HepG2 (cell line): Measurements from ENCODE around the gene CENPO. TPM values are rescaled to one million over a fixed set of nuclear protein-coding genes. Genes with fewer than 3 reads are reported as not detected.
A peak's percentile ranks its signal among the peaks of the same experiment; 100 is the strongest.

Source experiments
- ARNTL ChIP-seq: sonication (generic); formaldehyde crosslinking; IDR thresholded peaks from 2 replicates; pipeline ENCODE4 v1.4.0; 2020; ENCODE audit warnings: mild to moderate bottlenecking, missing genetic modification reagents
- CBX5 ChIP-seq: sonication (generic); formaldehyde crosslinking; IDR thresholded peaks from 2 replicates; pipeline ENCODE4 v1.4.0; 2020; ENCODE audit warnings: missing genetic modification reagents, borderline replicate concordance
- FOXK1 ChIP-seq: sonication (generic); formaldehyde crosslinking; IDR thresholded peaks from 2 replicates; pipeline ENCODE4 v1.4.0; 2020; ENCODE audit warnings: low read depth, missing genetic modification reagents, borderline replicate concordance
- GMEB1 ChIP-seq: sonication (generic); formaldehyde crosslinking; IDR thresholded peaks from 2 replicates; pipeline ENCODE4 v1.5.1; 2020; ENCODE audit warnings: missing genetic modification reagents, mild to moderate bottlenecking, borderline replicate concordance
- HIC2 ChIP-seq: sonication (generic); formaldehyde crosslinking; IDR thresholded peaks from 2 replicates; pipeline ENCODE4 v1.9.0; 2022; ENCODE audit warnings: low read depth, missing genetic modification reagents
- JUND ChIP-seq: sonication (generic); formaldehyde crosslinking; IDR thresholded peaks from 2 replicates; pipeline ENCODE4 v1.8.0; 2022; ENCODE audit warnings: mild to moderate bottlenecking, missing genetic modification reagents
- NFIB ChIP-seq: sonication (generic); formaldehyde crosslinking; IDR thresholded peaks from 2 replicates; pipeline ENCODE4 v1.9.0; 2021; ENCODE audit warnings: missing genetic modification reagents, mild to moderate bottlenecking, borderline replicate concordance
- PLRG1 ChIP-seq: fragments of 450-650 bp; conservative IDR thresholded peaks from 2 replicates; pipeline ENCODE4 v1.6.1; 2016
- ZFP36L2 ChIP-seq: sonication (generic); formaldehyde crosslinking; IDR thresholded peaks from 2 replicates; pipeline ENCODE4 v1.4.0; 2020; ENCODE audit warnings: missing genetic modification reagents
- ZGPAT ChIP-seq: IDR thresholded peaks from 2 replicates; pipeline ENCODE4 v1.6.1; 2016; ENCODE audit warnings: mild to moderate bottlenecking
- ZMAT3 ChIP-seq: sonication (generic); formaldehyde crosslinking; conservative IDR thresholded peaks from 2 replicates; pipeline ENCODE4 v1.7.0; 2021; ENCODE audit warnings: missing genetic modification reagents
- ZNF543 ChIP-seq: sonication (generic); formaldehyde crosslinking; IDR thresholded peaks from 2 replicates; pipeline ENCODE4 v1.4.0; 2020; ENCODE audit warnings: mild to moderate bottlenecking, missing genetic modification reagents
- polyA plus RNA-seq, 8 experiments: library from polyadenylated mRNA; depleted of rRNA in 3 of 8; stranded (reverse) in 7 of 8; unstranded in 1 of 8; fragments of >200 nt; fragmentation: Illumina TruSeq in 4 of 8; extraction: Trizol in 4 of 8; gene quantifications; 2 replicates each; pipeline versions ENCODE4 v1.2.1 to v1.2.3, GENCODE V29; 2011 to 2016; ENCODE audit warnings: low read depth in 4 of 8, missing spikeins in 1 of 8, mixed read lengths in 1 of 8; ENCODE audit not compliant: insufficient read depth in 1 of 8
- total RNA-seq, 5 experiments: library from RNA; depleted of rRNA; stranded (reverse); fragments of >200 nt; fragmentation: Illumina TruSeq; extraction: Trizol; gene quantifications; 2 replicates each; pipeline ENCODE4 v1.2.3, GENCODE V29; 2016; ENCODE audit warnings: low read depth in 1 of 5
- TF ChIP-seq, protein P1 (sequence below): sonication (generic); formaldehyde crosslinking; IDR thresholded peaks from 2 replicates; pipeline ENCODE4 v1.4.0; 2020; ENCODE audit warnings: missing genetic modification reagents, borderline replicate concordance
- TF ChIP-seq, protein P2 (sequence below): sonication (generic); formaldehyde crosslinking; IDR thresholded peaks from 2 replicates; pipeline ENCODE4 v1.4.0; 2020; ENCODE audit warnings: missing genetic modification reagents
- TF ChIP-seq, protein P3 (sequence below): sonication (generic); formaldehyde crosslinking; IDR thresholded peaks from 2 replicates; pipeline ENCODE4 v1.5.0; 2020; ENCODE audit warnings: mild to moderate bottlenecking, missing genetic modification reagents, borderline replicate concordance
- TF ChIP-seq, protein P4 (sequence below): sonication (generic); formaldehyde crosslinking; IDR thresholded peaks from 2 replicates; pipeline ENCODE4 v1.4.0; 2020; ENCODE audit warnings: low read depth, mild to moderate bottlenecking, missing genetic modification reagents

The CENPO gene
- total and polyA plus RNA-seq, 2 of the 13 experiments (the other 11 are each of a cell fraction or from before 2014, with no cell fraction given) = 19.7 to 35.5 TPM

- TF ChIP-seq, protein P1, sequence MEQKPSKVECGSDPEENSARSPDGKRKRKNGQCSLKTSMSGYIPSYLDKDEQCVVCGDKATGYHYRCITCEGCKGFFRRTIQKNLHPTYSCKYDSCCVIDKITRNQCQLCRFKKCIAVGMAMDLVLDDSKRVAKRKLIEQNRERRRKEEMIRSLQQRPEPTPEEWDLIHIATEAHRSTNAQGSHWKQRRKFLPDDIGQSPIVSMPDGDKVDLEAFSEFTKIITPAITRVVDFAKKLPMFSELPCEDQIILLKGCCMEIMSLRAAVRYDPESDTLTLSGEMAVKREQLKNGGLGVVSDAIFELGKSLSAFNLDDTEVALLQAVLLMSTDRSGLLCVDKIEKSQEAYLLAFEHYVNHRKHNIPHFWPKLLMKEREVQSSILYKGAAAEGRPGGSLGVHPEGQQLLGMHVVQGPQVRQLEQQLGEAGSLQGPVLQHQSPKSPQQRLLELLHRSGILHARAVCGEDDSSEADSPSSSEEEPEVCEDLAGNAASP (CRISPR knock-in tag) = peak; percentile 34; the same call in 1 of the 2 replicates
- no peak for TF ChIP-seq NFIB (CRISPR knock-in tag)
- TF ChIP-seq GMEB1 = peak; percentile 85; the same call in 1 of the 2 replicates
- TF ChIP-seq PLRG1 = no peak
- peak; percentile 44; the same call in 1 of the 2 replicates for TF ChIP-seq HIC2 (CRISPR knock-in tag)
- TF ChIP-seq ZNF543 (CRISPR knock-in tag) = peak; percentile 80; the same call in 1 of the 2 replicates
- peak; percentile 68 for TF ChIP-seq FOXK1
- TF ChIP-seq ZMAT3 (CRISPR knock-in tag) = peak; percentile 92
- peak; percentile 91 for TF ChIP-seq ZGPAT
- TF ChIP-seq JUND (CRISPR knock-in tag) = 0 out of 2 replicates have a peak, but pooled peaks have one; percentile 62
- no peak for TF ChIP-seq ZFP36L2 (CRISPR knock-in tag)
- TF ChIP-seq ARNTL (CRISPR knock-in tag) = peak; percentile 78
- TF ChIP-seq, protein P2, sequence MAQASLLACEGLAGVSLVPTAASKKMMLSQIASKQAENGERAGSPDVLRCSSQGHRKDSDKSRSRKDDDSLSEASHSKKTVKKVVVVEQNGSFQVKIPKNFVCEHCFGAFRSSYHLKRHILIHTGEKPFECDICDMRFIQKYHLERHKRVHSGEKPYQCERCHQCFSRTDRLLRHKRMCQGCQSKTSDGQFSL (CRISPR knock-in tag) = no peak
- TF ChIP-seq CBX5 (CRISPR knock-in tag) = peak; percentile 37; the same call in 1 of the 2 replicates
- TF ChIP-seq, protein P3, sequence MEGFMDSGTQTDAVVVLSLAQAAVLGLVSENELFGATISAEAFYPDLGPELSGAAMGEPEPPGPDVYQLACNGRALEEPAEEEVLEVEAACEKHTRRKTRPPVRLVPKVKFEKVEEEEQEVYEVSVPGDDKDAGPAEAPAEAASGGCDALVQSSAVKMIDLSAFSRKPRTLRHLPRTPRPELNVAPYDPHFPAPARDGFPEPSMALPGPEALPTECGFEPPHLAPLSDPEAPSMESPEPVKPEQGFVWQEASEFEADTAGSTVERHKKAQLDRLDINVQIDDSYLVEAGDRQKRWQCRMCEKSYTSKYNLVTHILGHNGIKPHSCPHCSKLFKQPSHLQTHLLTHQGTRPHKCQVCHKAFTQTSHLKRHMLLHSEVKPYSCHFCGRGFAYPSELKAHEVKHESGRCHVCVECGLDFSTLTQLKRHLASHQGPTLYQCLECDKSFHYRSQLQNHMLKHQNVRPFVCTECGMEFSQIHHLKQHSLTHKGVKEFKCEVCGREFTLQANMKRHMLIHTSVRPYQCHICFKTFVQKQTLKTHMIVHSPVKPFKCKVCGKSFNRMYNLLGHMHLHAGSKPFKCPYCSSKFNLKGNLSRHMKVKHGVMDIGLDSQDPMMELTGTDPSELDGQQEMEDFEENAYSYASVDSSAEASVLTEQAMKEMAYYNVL (CRISPR knock-in tag) = no peak; the same call in 1 of the 2 replicates
- TF ChIP-seq, protein P4, sequence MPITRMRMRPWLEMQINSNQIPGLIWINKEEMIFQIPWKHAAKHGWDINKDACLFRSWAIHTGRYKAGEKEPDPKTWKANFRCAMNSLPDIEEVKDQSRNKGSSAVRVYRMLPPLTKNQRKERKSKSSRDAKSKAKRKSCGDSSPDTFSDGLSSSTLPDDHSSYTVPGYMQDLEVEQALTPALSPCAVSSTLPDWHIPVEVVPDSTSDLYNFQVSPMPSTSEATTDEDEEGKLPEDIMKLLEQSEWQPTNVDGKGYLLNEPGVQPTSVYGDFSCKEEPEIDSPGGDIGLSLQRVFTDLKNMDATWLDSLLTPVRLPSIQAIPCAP = no peak
Measured at GRCh38 chr2:24792874-24793760, at the start of gene CENPO, which contains the start of gene PTRHD1 (continued).
